Immature natural killer cell (primary cell): Measurements from ENCODE around the gene SELE. TPM values are rescaled to one million over a fixed set of nuclear protein-coding genes. Genes with fewer than 3 reads are reported as not detected.
"Not testable (repeated sequence)": the region's sequence is repeated elsewhere in the genome, so short reads cannot be mapped to it uniquely, and the experiment has no call there.

Experiments
- DNase-seq, 3 donors: peaks; one replicate each; pipeline ENCODE4 v3.0.0; 2022; ENCODE audit warnings: mixed read lengths in 1 of 3
- H3K27ac Mint-ChIP-seq, 6 donors: one replicate each; pipeline ENCODE4 v1.8.0; 2020; ENCODE audit warnings: mixed read lengths in 6 of 6, mild to moderate bottlenecking in 5 of 6, inconsistent platforms in 4 of 6, moderate library complexity in 3 of 6
- H3K27me3 Mint-ChIP-seq, 3 donors: one replicate each; pipeline ENCODE4 v1.8.0; 2020 to 2021; ENCODE audit warnings: low read depth in 3 of 3, mild to moderate bottlenecking in 3 of 3, mixed read lengths in 3 of 3, moderate library complexity in 3 of 3, inconsistent platforms in 1 of 3
- H3K36me3 Mint-ChIP-seq, 3 donors: one replicate each; pipeline ENCODE4 v1.8.0; 2020; ENCODE audit warnings: mixed read lengths in 3 of 3, inconsistent platforms in 2 of 3, mild to moderate bottlenecking in 2 of 3
- H3K4me1 Mint-ChIP-seq, 2 donors: one replicate each; pipeline ENCODE4 v1.8.0; 2020; ENCODE audit warnings: inconsistent platforms in 2 of 2, mild to moderate bottlenecking in 2 of 2, mixed read lengths in 2 of 2, moderate library complexity in 1 of 2
- H3K4me3 Mint-ChIP-seq, 5 donors: one replicate each; pipeline ENCODE4 v1.8.0; 2020; ENCODE audit warnings: mild to moderate bottlenecking in 5 of 5, mixed read lengths in 5 of 5, inconsistent platforms in 3 of 5, moderate library complexity in 3 of 5
- H3K9me3 Mint-ChIP-seq, 6 donors: one replicate each; pipeline ENCODE4 v1.8.0; 2020; ENCODE audit warnings: mild to moderate bottlenecking in 6 of 6, mixed read lengths in 6 of 6, inconsistent platforms in 4 of 6, moderate library complexity in 3 of 6
- polyA plus RNA-seq, 3 donors: library from polyadenylated mRNA; unstranded; fragments of 300-500 nt; fragmentation: Illumina TruSeq; gene quantifications; one replicate each; pipeline ENCODE4 v1.2.3, GENCODE V29; 2021

SELE gene
- polyA plus RNA-seq, 3 donors from 2014 or later, result not detected

DNA sequence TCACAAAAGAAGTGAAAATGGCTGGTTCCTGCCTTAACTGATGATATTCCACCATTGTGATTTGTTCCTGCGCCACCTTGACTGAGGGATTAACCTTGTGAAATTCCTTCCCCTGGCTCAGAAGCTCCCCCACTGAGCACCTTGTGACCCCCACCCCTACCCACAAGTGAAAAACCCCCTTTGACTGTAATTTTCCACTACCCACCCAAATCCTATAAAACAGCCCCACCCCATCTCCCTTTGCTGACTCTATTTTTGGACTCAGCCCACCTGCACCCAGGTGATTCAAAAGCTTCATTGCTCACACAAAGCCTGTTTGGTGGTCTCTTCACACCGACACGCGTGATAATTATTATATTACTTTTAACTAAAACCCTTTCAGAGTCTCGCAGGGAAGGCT is 45.5 kb downstream of the SELE start:
- H3K4me1 Mint-ChIP-seq, result peaks cover 0 to 42% of the 10 kb centered on the region in 2 donors
- H3K9me3 Mint-ChIP-seq, H3K27me3 Mint-ChIP-seq, H3K4me3 Mint-ChIP-seq, DNase-seq: not testable (repeated sequence)
- peaks cover 0 to 15% (median 5%) of the 10 kb centered on the region in 3 donors for H3K36me3 Mint-ChIP-seq
- H3K27ac Mint-ChIP-seq, result peak overlapping the region in 3 of 6 donors; percentile 62 to 84 (median 75)

DNA sequence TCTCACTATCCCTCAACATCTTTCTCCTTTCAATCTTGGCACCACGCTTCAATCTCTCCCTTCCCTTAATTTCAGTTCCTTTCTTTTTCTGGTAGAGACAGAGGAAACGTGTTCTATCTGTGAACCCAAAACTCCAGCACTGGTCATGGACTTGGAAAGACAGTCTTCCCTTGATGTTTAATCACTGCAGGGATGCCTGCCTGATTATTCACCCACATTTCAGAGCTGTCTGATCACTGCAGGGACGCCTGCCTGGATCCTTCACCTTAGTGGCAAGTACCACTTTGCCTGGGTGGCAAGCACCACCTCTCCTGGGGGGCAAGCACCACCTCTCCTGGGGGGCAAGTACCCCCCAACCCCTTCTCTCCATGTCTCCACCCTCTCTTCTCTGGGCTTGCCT is 50.2 kb downstream of the SELE start:
- Mint-ChIP-seq H3K27ac (peak overlapping the region in 1 of 6 donors; percentile 8), H3K27me3 (peaks cover 0 to 2% (median 0%) of the 10 kb centered on the region in 3 donors), H3K9me3 (no peaks in the 10 kb centered on the region), H3K4me1 (peaks cover 27 to 38% of the 10 kb centered on the region in 2 donors), H3K4me3 (no peak overlapping the region), H3K36me3 (no peaks in the 10 kb centered on the region)
- DNase-seq, result no peak

DNA sequence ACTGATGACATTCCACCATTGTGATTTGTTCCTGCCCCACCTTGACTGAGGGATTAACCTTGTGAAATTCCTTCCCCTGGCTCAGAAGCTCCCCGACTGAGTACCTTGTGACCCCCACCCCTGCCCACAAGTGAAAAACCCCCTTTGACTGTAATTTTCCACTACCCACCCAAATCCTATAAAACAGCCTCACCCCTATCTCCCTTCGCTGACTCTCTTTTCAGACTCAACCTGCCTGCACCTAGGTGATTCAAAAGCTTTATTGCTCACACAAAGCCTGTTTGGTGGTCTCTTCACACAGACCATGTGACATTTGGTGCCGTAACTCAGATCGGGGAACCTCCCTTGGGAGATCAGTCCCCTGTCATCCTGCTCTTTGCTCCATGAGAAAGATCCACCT is 50.7 kb downstream of the SELE start:
- DNase-seq, H3K36me3 Mint-ChIP-seq, H3K4me3 Mint-ChIP-seq, H3K27me3 Mint-ChIP-seq, H3K9me3 Mint-ChIP-seq: not testable (repeated sequence)
- Mint-ChIP-seq H3K27ac (peak overlapping the region in 1 of 6 donors; percentile 8), H3K4me1 (peaks cover 26 to 38% of the 10 kb centered on the region in 2 donors)

DNA sequence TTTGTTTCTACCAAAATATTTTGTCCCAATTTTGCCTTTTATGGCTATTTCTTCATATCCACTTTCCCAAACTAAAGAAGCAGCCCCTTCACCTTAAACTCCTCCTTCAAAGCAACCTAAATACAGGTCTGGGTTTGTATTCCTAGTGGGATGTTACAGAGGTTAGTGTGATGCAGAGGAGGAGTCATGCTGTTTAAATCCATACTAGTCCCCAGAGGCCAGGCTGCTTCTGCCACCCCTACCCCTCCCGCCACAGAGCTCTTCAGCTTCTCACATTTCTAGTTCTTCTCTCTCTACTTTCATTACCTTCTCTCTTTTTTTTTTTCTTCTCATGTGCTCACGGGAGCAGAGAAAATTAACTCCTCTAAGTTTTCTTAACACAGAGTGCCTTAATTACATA is 51.8 kb downstream of the SELE start:
- Mint-ChIP-seq H3K27ac (peak overlapping the region in 2 of 6 donors; percentile 24 to 47), H3K4me1 (peaks cover 26 to 38% of the 10 kb centered on the region in 2 donors), H3K9me3 (no peaks in the 10 kb centered on the region), H3K27me3 (peaks cover 0 to 2% (median 0%) of the 10 kb centered on the region in 3 donors), H3K36me3 (no peaks in the 10 kb centered on the region), H3K4me3 (peak overlapping the region in 1 of 5 donors; percentile 31)
- DNase-seq, result no peak

DNA sequence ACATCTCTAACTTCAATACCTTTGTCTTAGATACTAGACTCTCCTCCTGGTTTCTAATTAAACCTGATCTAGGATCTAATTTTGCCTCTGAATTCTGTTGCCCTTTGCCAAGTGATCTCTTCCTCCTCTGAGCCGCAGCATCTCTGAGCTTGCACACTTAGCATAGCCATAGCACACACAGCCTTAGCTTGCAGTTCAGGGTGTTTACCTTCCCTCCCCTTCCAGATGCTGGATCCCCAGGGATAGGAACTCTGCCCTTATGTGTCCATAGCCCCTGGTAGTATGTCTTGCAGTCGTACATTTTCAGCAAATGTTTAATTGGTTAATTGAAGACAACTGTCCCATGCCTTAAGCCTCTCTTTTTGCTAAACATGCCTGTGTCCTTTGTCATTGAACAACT is 52.7 kb downstream of the SELE start:
- Mint-ChIP-seq H3K4me1 (peaks cover 35 to 48% of the 10 kb centered on the region in 2 donors), H3K27me3 (peaks cover 0 to 2% (median 0%) of the 10 kb centered on the region in 3 donors), H3K36me3 (no peaks in the 10 kb centered on the region), H3K4me3 (peak overlapping the region; percentile 28 to 72 (median 58)), H3K9me3 (no peaks in the 10 kb centered on the region), H3K27ac (peak overlapping the region; percentile 30 to 77 (median 54))
- no peak for DNase-seq

DNA sequence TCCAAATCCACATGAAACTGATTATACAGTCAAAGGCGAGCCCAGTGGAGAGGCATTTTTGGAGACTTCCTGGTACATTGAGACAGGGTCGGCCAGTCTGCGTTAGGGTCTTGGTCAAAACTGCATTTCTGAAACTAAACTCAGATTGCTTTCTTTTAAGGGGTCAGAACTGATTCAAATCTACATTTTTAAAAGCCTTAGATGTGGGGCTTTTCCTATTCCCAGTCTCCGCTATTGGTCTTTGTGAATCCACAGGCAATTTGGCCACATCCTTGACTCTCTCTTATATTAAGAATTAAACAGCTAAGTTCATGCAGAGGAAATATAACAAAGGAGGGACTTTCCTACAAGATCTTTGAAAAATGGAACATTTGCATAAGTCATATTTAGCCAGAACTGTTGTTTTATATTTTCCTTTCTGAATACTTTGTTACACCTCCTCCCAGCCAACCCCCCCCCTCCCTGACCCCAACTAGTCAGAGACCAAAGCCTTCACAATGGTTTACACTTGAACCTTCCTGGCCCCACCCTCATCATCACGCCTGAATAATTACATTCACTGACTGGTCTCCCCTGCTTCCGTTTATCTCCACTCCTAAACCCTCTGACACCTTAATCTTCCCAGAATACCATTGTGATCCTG is 53.4 kb downstream of the SELE start:
- Mint-ChIP-seq H3K27me3 (peaks cover 0 to 2% (median 0%) of the 10 kb centered on the region in 3 donors), H3K9me3 (no peaks in the 10 kb centered on the region), H3K4me3 (peak overlapping the region; percentile 28 to 72 (median 58)), H3K36me3 (no peaks in the 10 kb centered on the region), H3K4me1 (peaks cover 42 to 54% of the 10 kb centered on the region in 2 donors), H3K27ac (peak overlapping the region; percentile 39 to 77 (median 54))
- no peak for DNase-seq

DNA sequence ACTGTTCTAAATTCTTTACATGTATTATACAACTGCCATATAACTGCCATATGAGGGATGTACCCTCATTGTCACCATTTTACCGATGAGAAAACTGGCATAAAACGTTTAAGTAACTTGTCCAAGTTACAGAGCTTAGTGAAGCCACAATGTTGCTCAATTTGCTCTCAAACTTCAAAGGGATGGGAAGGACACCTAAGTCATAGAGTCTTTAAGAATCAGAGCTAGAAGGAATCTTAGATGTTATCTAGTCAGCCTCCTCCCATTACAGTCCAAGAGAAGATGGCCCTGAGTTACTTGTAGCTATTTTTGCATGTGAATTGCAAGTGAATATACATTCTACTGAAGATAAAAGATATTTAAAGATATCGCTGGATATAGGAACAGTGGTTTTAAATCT is 54.2 kb downstream of the SELE start:
- Mint-ChIP-seq H3K9me3 (no peaks in the 10 kb centered on the region), H3K4me3 (no peak overlapping the region), H3K27ac (peak overlapping the region in 3 of 6 donors; percentile 14 to 58 (median 44)), H3K36me3 (no peaks in the 10 kb centered on the region), H3K27me3 (peaks cover 0 to 2% (median 0%) of the 10 kb centered on the region in 3 donors), H3K4me1 (peaks cover 43 to 57% of the 10 kb centered on the region in 2 donors)
- no peak for DNase-seq

DNA sequence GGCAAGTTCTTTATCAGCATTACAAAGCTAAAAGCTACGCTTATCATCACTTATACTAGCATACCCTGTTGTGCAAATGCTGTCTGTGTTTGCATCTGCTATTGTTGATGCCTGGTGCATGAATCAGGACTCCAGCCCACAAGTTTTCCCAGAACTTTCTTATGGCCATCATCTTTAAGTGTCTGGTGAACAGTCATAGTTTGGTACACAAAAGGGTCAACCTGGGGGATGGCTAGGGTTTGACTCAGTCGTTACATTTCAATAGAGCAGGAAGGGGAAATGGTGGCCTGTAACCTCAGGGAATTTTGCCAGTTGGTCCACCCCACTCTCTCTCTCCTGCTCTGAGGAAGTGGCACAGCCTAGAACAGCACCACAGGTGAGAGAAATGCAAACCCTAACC is 57.9 kb downstream of the SELE start:
- Mint-ChIP-seq H3K27me3 (no peaks in the 10 kb centered on the region), H3K27ac (peak overlapping the region in 1 of 6 donors; percentile 8), H3K9me3 (peaks cover 0 to 3% (median 0%) of the 10 kb centered on the region in 6 donors), H3K4me3 (no peak overlapping the region), H3K4me1 (peaks cover 32 to 49% of the 10 kb centered on the region in 2 donors), H3K36me3 (peaks cover 0 to 4% (median 0%) of the 10 kb centered on the region in 3 donors)
- no peak for DNase-seq

Other genes with a start within 250 kb of the SELE start
- gene SLC19A2, start 248.1 kb downstream of the SELE start, polyA plus RNA-seq, result 1 to 10 TPM in 1 of 3 donors, under 1 TPM in 2; 0.38 to 2.4 (median 0.51) TPM
- gene F5, start 147.6 kb downstream of the SELE start, polyA plus RNA-seq, result 1 to 10 TPM in 1 of 3 donors, under 1 TPM in 2; 0.08 to 1.3 (median 0.09) TPM
- 1 to 10 TPM in 1 of 3 donors, under 1 TPM in 1, not detected in 1; 0.66 to 1.4 TPM for gene SELP, start 104.0 kb downstream of the SELE start, polyA plus RNA-seq
- 1,000 to 10,000 TPM; 1,217 to 1,884 (median 1,329) TPM for gene SELL, start 22.5 kb downstream of the SELE start, polyA plus RNA-seq
- 10 to 100 TPM; 18.8 to 27.3 (median 22.7) TPM for gene METTL18, start 60.8 kb upstream of the SELE start, polyA plus RNA-seq
- gene SCYL3, start 159.8 kb upstream of the SELE start, polyA plus RNA-seq, result 10 to 100 TPM in 1 of 3 donors, 1 to 10 TPM in 2; 6.1 to 13.1 (median 6.8) TPM